Measurements from ENCODE around the gene TIMELESS. TPM values are rescaled to one million over a fixed set of nuclear protein-coding genes. Genes with fewer than 3 reads are reported as not detected.

TIMELESS gene
- total and polyA plus RNA-seq, 10 of the 15 experiments (the other 5 are each of a cell fraction or from before 2014, with no cell fraction given) = 5.8 to 57.8 (median 31.8) TPM

- 93% methylated on average over 9 of the region's 9 CpGs for WGBS (ENCODE audit: insufficient coverage, insufficient replicate concordance, low lambda C conversion rate, missing lambda C conversion rate)
- H3K9ac ChIP-seq (ENCODE audit: control insufficient read depth, insufficient read depth, low read length) = no peak overlapping the region
- in situ Hi-C loops (cut with MboI) = no loop called here
Observed at GRCh38 chr12:56474389-56474788, 25.2 kb upstream of the TIMELESS start.

GRCh38 chr12:56469007-56469930 is 20.0 kb upstream of the TIMELESS start:
- peak; percentile 60 for ATAC-seq
- Histone ChIP-seq H3K27me3 (replicated peaks in 1 of 2; ENCODE audit: control insufficient read depth in 2 of 2, insufficient read depth in 2 of 2, low read length in 1 of 2) (no peaks in the 10 kb centered on the region), H4K20me1 (ENCODE audit: control insufficient read depth, insufficient read depth) (no peaks in the 10 kb centered on the region), H3K27ac (ENCODE audit: control insufficient read depth, insufficient read depth) (peak overlapping the region; percentile 93), H3K36me3 (ENCODE audit: control insufficient read depth in 2 of 2, insufficient read depth in 2 of 2, low read length in 1 of 2) (peaks cover 0 to 7% of the 10 kb centered on the region in 2 experiments; a peak in 2 of 4 replicates), H3K4me2 (ENCODE audit: control insufficient read depth, insufficient read depth) (peak overlapping the region; percentile 98), H3K79me2 (ENCODE audit: control insufficient read depth, insufficient read depth, low read length) (peaks cover 31% of the 10 kb centered on the region), H3K4me1 (ENCODE audit: control insufficient read depth, insufficient read depth, low read length) (peaks cover 13% of the 10 kb centered on the region), H3K9me3 (replicated peaks; ENCODE audit: control insufficient read depth, insufficient read depth, low read length) (no peaks in the 10 kb centered on the region), H2AFZ (ENCODE audit: control insufficient read depth, low read depth, low read length) (peak overlapping the region; percentile 89; the same call in 1 of the 2 replicates), H3K4me3 (peak overlapping the region; percentile 76), H3K9ac (ENCODE audit: control insufficient read depth, insufficient read depth, low read length) (peak overlapping the region; percentile 98)
- 44% methylated on average over 19 of the region's 19 CpGs for WGBS (ENCODE audit: insufficient coverage, insufficient replicate concordance, low lambda C conversion rate, missing lambda C conversion rate)
- no peak for FAIRE-seq
- ChIA-PET POLR2A (interaction anchor here (0.7 to 1.7 kb wide), 9 partner anchors 10 to 341 kb away, joined by 3 to 6 read pairs (median 3); partner anchors contain the start of genes ESYT1 and STAT2), RAD21 (ENCODE audit: unreplicated experiment) (interaction anchor here (1.0 to 1.4 kb wide), 2 partner anchors 247 to 280 kb away, joined by 3 read pairs; partner anchors contain the start of genes RNF41 and SMARCC2), SMC1A (ENCODE audit: uncharacterized antibody, unreplicated experiment) (interaction anchor here (0.6 to 2.7 kb wide), 6 partner anchors 10 to 167 kb away, joined by 3 to 9 read pairs (median 4); partner anchors contain the start of gene TIMELESS), CTCF (interaction anchor here (0.6 to 1.9 kb wide), 17 partner anchors 8 to 279 kb away, joined by 3 to 8 read pairs (median 3); partner anchors contain the start of genes PAN2, SMARCC2, STAT2 and TIMELESS)
- BruUV-seq (replicated peaks) = no TSS peak
- DNase-seq (ENCODE audit: low read depth, low spot score) = no peak
- intact Hi-C loops (cut with micrococcal nuclease; ENCODE audit: unreplicated experiment) (loop anchor here (5.0 to 10.0 kb wide), 2 partner anchors 204 to 342 kb away; partner anchors contain the start of genes COQ10A and ESYT1), in situ Hi-C loops (cut with MboI) (loop anchor here (5.0 kb wide), 1 partner anchor 277 kb away; no protein-coding TSS in a partner anchor)
- TF ChIP-seq POLR2A (IDR thresholded peaks at IDR 0.05; ENCODE audit: low read depth, low read length) = 0 out of 2 replicates have a peak, but pooled peaks have one; percentile 43
- TF ChIP-seq EGR1 (IDR thresholded peaks at IDR 0.05; ENCODE audit: borderline replicate concordance in 1 of 2, low read depth in 2 of 2, low read length in 2 of 2) = no peak
- no peak for TF ChIP-seq CBX5 (IDR thresholded peaks at IDR 0.05; ENCODE audit: low read depth)
- no peak for TF ChIP-seq TCF3 (IDR thresholded peaks at IDR 0.05; ENCODE audit: borderline replicate concordance, insufficient read depth, low read depth, low read length)
- TF ChIP-seq SPI1 (IDR thresholded peaks at IDR 0.05; ENCODE audit: borderline replicate concordance, insufficient read depth, low read depth, low read length) = no peak
- TF ChIP-seq GATAD2B (conservative IDR thresholded peaks at IDR 0.05; ENCODE audit: low read depth) = 0 out of 2 replicates have a peak, but pooled peaks have one; percentile 39
- peak; percentile 37; the same call in 1 of the 2 replicates for TF ChIP-seq RUNX3 (IDR thresholded peaks at IDR 0.05; ENCODE audit: low read length)
- TF ChIP-seq SP1 (IDR thresholded peaks at IDR 0.05; ENCODE audit: low read depth, low read length) = no peak
- no peak for TF ChIP-seq FOXK2 (IDR thresholded peaks at IDR 0.05)
- TF ChIP-seq MEF2A (IDR thresholded peaks at IDR 0.05; ENCODE audit: insufficient read depth, low read depth, low read length) = no peak
- no peak for TF ChIP-seq ZNF207 (IDR thresholded peaks at IDR 0.05; ENCODE audit: borderline replicate concordance)
- 0 out of 2 replicates have a peak, but pooled peaks have one; percentile 26 for TF ChIP-seq LARP7 (IDR thresholded peaks at IDR 0.05)
- no peak for TF ChIP-seq RCOR1 (conservative IDR thresholded peaks at IDR 0.05; ENCODE audit: low read depth, low read length)
- no peak for TF ChIP-seq ZNF274 (IDR thresholded peaks at IDR 0.05; ENCODE audit: insufficient read depth, insufficient read length)
- no peak for TF ChIP-seq RAD51 (IDR thresholded peaks at IDR 0.05)

More at GRCh38 chr12:56474389-56474788, 25.2 kb upstream of the TIMELESS start:
- ChIA-PET RAD21 (ENCODE audit: unreplicated experiment) (interaction anchor here (1.5 kb wide), 1 partner anchor 10 kb away, joined by 5 read pairs; no protein-coding TSS in a partner anchor), SMC1A (ENCODE audit: uncharacterized antibody, unreplicated experiment) (interaction anchor here (1.3 kb wide), 1 partner anchor 22 kb away, joined by 3 read pairs; no protein-coding TSS in a partner anchor), CTCF (interaction anchor here (1.1 to 1.8 kb wide), 2 partner anchors 10 to 282 kb away, joined by 4 to 5 read pairs; no protein-coding TSS in a partner anchor), POLR2A (interaction anchor here (0.5 to 1.0 kb wide), 3 partner anchors 14 to 304 kb away, joined by 3 to 8 read pairs (median 6); no protein-coding TSS in a partner anchor)
- no peaks in the 10 kb centered on the region for H3K27me3 ChIP-seq (replicated peaks in 1 of 2; ENCODE audit: control insufficient read depth in 2 of 2, insufficient read depth in 2 of 2, low read length in 1 of 2)
- no peaks in the 10 kb centered on the region for H3K9me3 ChIP-seq (replicated peaks; ENCODE audit: control insufficient read depth, insufficient read depth, low read length)
- peaks cover 0 to 7% of the 10 kb centered on the region in 2 experiments; a peak in 2 of 4 replicates for H3K36me3 ChIP-seq (ENCODE audit: control insufficient read depth in 2 of 2, insufficient read depth in 2 of 2, low read length in 1 of 2)
- TF ChIP-seq SREBF1 (IDR thresholded peaks at IDR 0.05; ENCODE audit: low read length) (no peak), POLR2A (IDR thresholded peaks at IDR 0.05; ENCODE audit: low read depth, low read length) (peak; percentile 51)
- no peak overlapping the region for H3K27ac ChIP-seq (ENCODE audit: control insufficient read depth, insufficient read depth)
- ATAC-seq = no peak
- DNase-seq (ENCODE audit: low read depth, low spot score) = no peak
- peaks cover 15% of the 10 kb centered on the region for H3K4me1 ChIP-seq (ENCODE audit: control insufficient read depth, insufficient read depth, low read length)
- H3K4me2 ChIP-seq (ENCODE audit: control insufficient read depth, insufficient read depth) = no peak overlapping the region
- no peak for FAIRE-seq
- no peak overlapping the region for H3K4me3 ChIP-seq
- H2AFZ ChIP-seq (ENCODE audit: control insufficient read depth, low read depth, low read length) = no peak overlapping the region
- H4K20me1 ChIP-seq (ENCODE audit: control insufficient read depth, insufficient read depth) = peaks cover 3% of the 10 kb centered on the region; the same call in 1 of the 2 replicates
- intact Hi-C loops (cut with micrococcal nuclease; ENCODE audit: unreplicated experiment) = no loop called here
- no TSS peak for BruUV-seq (replicated peaks)
- H3K79me2 ChIP-seq (ENCODE audit: control insufficient read depth, insufficient read depth, low read length) = peaks cover 21% of the 10 kb centered on the region

Measured in GM12878 (cell line).